ENCODE data around the gene BLMH.
"Not testable (repeated sequence)": the region's sequence is repeated elsewhere in the genome, so short reads cannot be mapped to it uniquely, and the experiment has no call there.

Gene BLMH

GRCh38 chr17:30225919-30226553, 65.7 kb downstream of the BLMH start:
- DNase-seq: no peak

- no peak for DNase-seq
Measured at GRCh38 chr17:30225112-30225511, 66.6 kb downstream of the BLMH start.

- no peak for DNase-seq
Measured at GRCh38 chr17:30224419-30224960, 67.3 kb downstream of the BLMH start.

- DNase-seq: no peak
Measured at GRCh38 chr17:30222721-30223175, 69.0 kb downstream of the BLMH start.

- no peak for DNase-seq
Measured at GRCh38 chr17:30222251-30222650, 69.5 kb downstream of the BLMH start.

GRCh38 chr17:30221346-30221745, 70.4 kb downstream of the BLMH start:
- DNase-seq: no peak

- no peak for DNase-seq
Measured at GRCh38 chr17:30220414-30220813, 71.3 kb downstream of the BLMH start.

- no peak for DNase-seq
Measured at GRCh38 chr17:30219833-30220232, 71.9 kb downstream of the BLMH start.

GRCh38 chr17:30219315-30219714, 72.4 kb downstream of the BLMH start:
- DNase-seq: no peak

GRCh38 chr17:30218799-30219198, 72.9 kb downstream of the BLMH start:
- no peak for DNase-seq

- DNase-seq: no peak
Measured at GRCh38 chr17:30217746-30218245, 73.9 kb downstream of the BLMH start.

- DNase-seq: no peak
Measured at GRCh38 chr17:30217054-30217453, 74.7 kb downstream of the BLMH start.

GRCh38 chr17:30212750-30213149, 79.0 kb downstream of the BLMH start:
- no peak for DNase-seq

- DNase-seq: no peak
Measured at GRCh38 chr17:30211371-30211770, 80.4 kb downstream of the BLMH start.

GRCh38 chr17:30210901-30211300, 80.8 kb downstream of the BLMH start:
- no peak for DNase-seq

GRCh38 chr17:30210366-30210765, 81.4 kb downstream of the BLMH start:
- DNase-seq: no peak

GRCh38 chr17:30209930-30210329, 81.8 kb downstream of the BLMH start:
- DNase-seq: no peak

GRCh38 chr17:30208214-30208613, 83.5 kb downstream of the BLMH start:
- DNase-seq: no peak

GRCh38 chr17:30207655-30208054, 84.1 kb downstream of the BLMH start:
- DNase-seq: no peak

GRCh38 chr17:30203471-30203981, 88.2 kb downstream of the BLMH start:
- DNase-seq: no peak

GRCh38 chr17:30200656-30201055, 91.1 kb downstream of the BLMH start:
- not testable (repeated sequence) for DNase-seq

GRCh38 chr17:30200106-30200505, 91.6 kb downstream of the BLMH start:
- no peak for DNase-seq

GRCh38 chr17:30199600-30199999, 92.1 kb downstream of the BLMH start:
- DNase-seq: no peak
